SK-N-MC (cell line): ENCODE results near the gene CDH22.

Source experiments
- DNase-seq: peaks from one replicate; pipeline ENCODE4 v3.0.0-alpha.2; 2011; ENCODE audit warnings: low read depth, low spot score
- H3K27ac ChIP-seq: fragments of 200-600 bp; sonication (generic); 2 replicates; pipeline ENCODE4 v1.5.1; 2016; ENCODE audit warnings: mixed run types
- H3K36me3 ChIP-seq: fragments of 200-600 bp; sonication (generic); 2 replicates; pipeline ENCODE4 v1.6.1; 2017; ENCODE audit warnings: antibody characterized with exemption, low read length, mixed read lengths; ENCODE audit not compliant: insufficient read depth
- H3K4me3 ChIP-seq: fragments of 200-600 bp; sonication (generic); 2 replicates; pipeline ENCODE4 v1.5.1; 2016
- H3K9ac ChIP-seq: fragments of 200-600 bp; sonication (generic); 2 replicates; pipeline ENCODE4 v1.8.0; 2017; ENCODE audit warnings: mixed run types, mixed read lengths; ENCODE audit not compliant: insufficient read length
- H3K9me3 ChIP-seq: fragments of 200-600 bp; sonication (generic); 2 replicates; pipeline ENCODE4 v1.6.1; 2017; ENCODE audit warnings: low read depth, mild to moderate bottlenecking, antibody characterized with exemption, low read length, moderate library complexity, mixed read lengths
- EZH2 ChIP-seq: fragments of 200-600 bp; sonication (generic); IDR thresholded peaks from one replicate; pipeline ENCODE4 v1.6.1; 2017; ENCODE audit warnings: antibody characterized with exemption
- FOXP2 ChIP-seq: optimal IDR thresholded peaks from 2 replicates; pipeline ENCODE3; 2011; ENCODE audit warnings: mild to moderate bottlenecking, moderate library complexity; ENCODE audit not compliant: insufficient read depth; ENCODE audit errors: extremely low read length, control extremely low read depth
- POLR2AphosphoS5 ChIP-seq: IDR thresholded peaks from 2 replicates; pipeline ENCODE4 v1.6.1; 2012; ENCODE audit warnings: mild to moderate bottlenecking, low read depth, low read length, borderline replicate concordance

Gene CDH22

DNA sequence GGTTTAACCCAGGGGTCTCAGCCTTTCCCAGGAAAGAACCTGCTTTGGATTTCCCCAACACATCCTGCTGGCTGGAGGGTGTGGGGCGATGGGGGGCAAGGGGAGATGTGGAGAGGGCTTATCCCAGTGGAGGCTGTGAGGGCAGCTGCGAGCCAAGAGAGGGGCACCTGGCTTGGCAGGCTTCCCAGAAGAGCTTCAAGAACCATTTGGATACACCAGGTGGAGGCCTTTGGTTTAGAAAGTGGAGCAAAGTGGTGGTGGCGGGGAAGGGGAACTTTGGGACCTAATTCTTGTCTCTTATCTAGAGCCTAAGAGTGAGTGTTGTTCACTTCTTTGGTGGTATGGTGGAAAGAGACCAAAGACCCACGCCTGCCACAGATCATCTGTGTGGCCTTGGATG lies 177.8 kb downstream of the CDH22 start:
- no peaks in the 10 kb centered on the region for H3K36me3 ChIP-seq
- H3K9ac ChIP-seq, result no peak overlapping the region
- DNase-seq, result no peak
- H3K9me3 ChIP-seq, result no peaks in the 10 kb centered on the region
- TF ChIP-seq POLR2AphosphoS5, result no peak
- no peak for TF ChIP-seq FOXP2
- no peak for TF ChIP-seq EZH2
- H3K27ac ChIP-seq, result no peak overlapping the region
- H3K4me3 ChIP-seq, result no peak overlapping the region

DNA sequence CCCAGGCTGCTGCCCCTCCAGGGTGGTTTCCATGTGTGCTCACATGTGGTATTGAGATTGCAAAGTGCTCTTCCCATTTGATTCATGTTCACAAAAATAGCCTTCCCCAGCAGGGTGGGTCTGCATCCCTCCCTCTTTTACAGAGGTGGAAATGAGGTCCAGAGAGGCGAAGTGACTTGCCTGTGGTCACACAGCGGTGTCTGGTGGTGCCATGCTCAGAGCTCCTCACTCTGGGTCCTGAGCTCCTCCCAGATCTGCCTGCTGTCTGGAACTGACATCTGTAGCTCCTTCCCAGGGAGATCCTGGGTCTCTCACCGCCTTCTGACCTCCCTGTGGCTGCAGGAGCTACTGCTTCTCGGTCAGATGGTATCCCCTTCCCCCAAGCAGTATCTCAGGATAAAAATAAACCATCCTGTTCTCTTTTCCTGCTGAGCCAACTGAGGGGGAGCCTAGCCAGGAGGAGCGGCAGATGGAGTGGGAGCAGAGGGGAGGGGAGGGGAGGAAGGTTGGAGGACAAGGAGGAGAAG lies 178.3 kb downstream of the CDH22 start:
- H3K27ac ChIP-seq, result no peak overlapping the region
- no peaks in the 10 kb centered on the region for H3K36me3 ChIP-seq
- TF ChIP-seq POLR2AphosphoS5 (no peak), EZH2 (no peak), FOXP2 (no peak)
- H3K9ac ChIP-seq, result no peak overlapping the region
- H3K4me3 ChIP-seq, result no peak overlapping the region
- no peak for DNase-seq
- H3K9me3 ChIP-seq, result no peaks in the 10 kb centered on the region

DNA sequence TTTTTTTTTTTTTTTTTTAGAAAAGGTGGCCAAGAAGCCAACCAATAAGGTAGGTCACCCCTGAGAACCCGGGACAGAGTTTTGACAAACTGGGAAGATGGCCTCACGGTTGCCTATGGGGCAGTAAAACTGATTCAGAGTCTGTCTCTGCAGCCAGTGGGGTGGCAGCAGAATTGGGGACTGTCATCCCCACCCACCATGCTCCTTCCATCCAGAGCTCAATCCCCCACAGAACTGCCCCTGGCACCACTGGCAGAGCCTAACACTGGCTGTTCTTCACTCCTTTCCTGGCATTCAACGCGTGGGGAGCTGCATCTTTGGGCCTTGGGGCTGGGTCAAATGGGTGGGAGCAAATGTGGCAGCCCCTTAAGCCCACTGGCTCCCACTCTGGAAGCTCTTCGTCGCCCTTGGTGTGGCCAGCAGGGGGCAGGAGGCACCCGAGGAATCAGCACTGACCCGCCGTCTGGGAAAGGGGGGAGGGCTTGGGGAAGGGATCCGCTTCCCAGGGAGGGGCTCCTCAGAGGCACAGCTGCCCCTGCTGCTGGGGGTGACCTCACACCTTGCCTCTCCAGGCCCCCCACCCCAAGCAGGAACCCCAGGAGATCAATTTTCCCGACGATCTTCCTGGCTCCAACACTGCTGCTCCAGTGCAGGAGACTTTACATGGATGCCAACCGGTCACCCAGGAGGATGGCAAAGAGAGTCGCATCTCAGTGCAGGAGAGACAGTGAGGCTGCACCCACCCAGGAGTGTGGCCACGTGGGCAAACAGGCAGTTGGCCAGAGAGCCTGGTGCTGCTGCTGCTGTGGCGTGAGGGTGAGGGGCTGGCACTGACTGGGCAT lies 179.8 kb downstream of the CDH22 start:
- no peak for DNase-seq
- TF ChIP-seq POLR2AphosphoS5, result no peak
- no peak for TF ChIP-seq FOXP2
- no peak for TF ChIP-seq EZH2
- Histone ChIP-seq H3K9me3 (no peaks in the 10 kb centered on the region), H3K27ac (no peak overlapping the region), H3K9ac (no peak overlapping the region), H3K4me3 (no peak overlapping the region), H3K36me3 (no peaks in the 10 kb centered on the region)

DNA sequence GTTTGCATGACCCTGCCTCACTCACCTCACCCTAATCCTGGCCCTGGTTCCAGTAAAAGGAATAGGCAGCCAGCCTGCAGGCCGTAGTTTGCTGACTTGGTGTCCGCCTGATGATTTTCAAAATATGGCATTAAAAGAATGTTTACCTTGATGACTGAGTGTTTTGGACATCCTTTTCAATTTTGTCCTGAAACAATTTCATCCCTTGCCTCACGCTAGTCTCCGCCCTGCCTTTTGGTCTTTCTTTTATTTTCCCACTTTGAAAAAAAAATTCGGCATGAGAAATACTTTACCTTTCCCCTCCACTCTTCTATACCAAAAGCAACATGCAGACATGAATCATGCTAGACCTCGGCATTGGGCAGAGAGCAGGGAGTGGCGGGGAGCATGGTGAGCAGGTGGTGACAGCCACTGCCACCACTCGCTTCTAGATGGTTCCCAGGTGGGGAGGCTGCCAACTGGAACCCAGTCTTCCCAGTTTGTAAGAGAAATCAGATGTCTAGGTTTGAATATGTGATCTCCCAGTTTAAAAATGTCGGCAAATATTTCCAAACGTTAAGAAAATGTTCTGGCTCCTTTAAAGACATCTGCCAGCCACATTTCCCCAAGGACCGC lies 180.8 kb downstream of the CDH22 start:
- Histone ChIP-seq H3K36me3 (no peaks in the 10 kb centered on the region), H3K27ac (no peak overlapping the region), H3K4me3 (no peak overlapping the region), H3K9ac (no peak overlapping the region), H3K9me3 (no peaks in the 10 kb centered on the region)
- TF ChIP-seq EZH2 (no peak), POLR2AphosphoS5 (no peak), FOXP2 (no peak)
- no peak for DNase-seq

DNA sequence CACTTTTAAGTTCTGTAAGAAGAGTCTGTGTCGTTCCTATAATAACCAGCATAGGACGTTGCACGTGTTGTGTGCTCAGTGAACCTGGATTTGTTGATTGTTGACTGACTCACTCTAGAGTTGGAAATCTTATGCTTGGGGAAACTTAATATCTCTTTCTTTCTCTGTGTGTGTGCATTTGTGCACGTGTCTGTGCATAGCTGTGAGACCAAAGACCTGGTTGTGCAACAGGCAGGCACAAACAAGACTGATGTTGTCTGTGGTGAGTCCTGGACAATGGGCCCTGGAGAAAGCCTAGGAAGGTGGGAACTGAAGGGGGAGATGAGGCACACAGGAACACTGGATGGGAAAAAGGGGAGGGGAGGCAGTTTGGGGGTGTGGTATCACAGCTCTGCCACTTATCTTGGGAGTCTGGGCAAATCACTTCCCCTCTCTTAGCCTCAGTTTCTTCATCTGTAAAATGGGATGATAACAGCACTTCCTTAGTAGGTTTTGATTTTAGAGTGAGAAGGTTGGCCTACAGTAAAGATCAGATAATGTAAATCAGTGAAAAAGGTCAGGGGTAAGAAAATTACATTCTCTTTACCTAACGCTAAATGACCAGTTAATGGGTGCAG lies 181.8 kb downstream of the CDH22 start:
- Histone ChIP-seq H3K36me3 (no peaks in the 10 kb centered on the region), H3K9ac (no peak overlapping the region), H3K9me3 (no peaks in the 10 kb centered on the region), H3K4me3 (no peak overlapping the region), H3K27ac (no peak overlapping the region)
- no peak for TF ChIP-seq EZH2
- no peak for TF ChIP-seq FOXP2
- TF ChIP-seq POLR2AphosphoS5, result no peak
- DNase-seq, result no peak
